GM12878 (cell line): Measurements from ENCODE around the gene KCNMB2. TPM values are rescaled to one million over a fixed set of nuclear protein-coding genes. Genes with fewer than 3 reads are reported as not detected.

ENCODE experiments used
- ATAC-seq: fragments of 200-7000 bp; cut with Tn5 transposase; 3 replicates; pipeline ENCODE4 v1.9.1; 2020; ENCODE audit warnings: mild to moderate bottlenecking, moderate library complexity
- BruUV-seq: library from RNA; stranded (reverse); fragments of 400-500 nt; replicated peaks from 2 replicates; lab custom pipeline; 2021; lab: Mats Ljungman, UMichigan
- CTCF ChIA-PET: fragments of 300-600 bp; sonication (Branson Sonifier 250); formaldehyde crosslinking; extraction: SDS; loops from one replicate; lab custom pipeline; 2021; ENCODE audit warnings: inconsistent platforms; lab: Yijun Ruan, JAX
- POLR2A ChIA-PET: fragments of 350-600 bp; formaldehyde crosslinking; extraction: SDS; loops from one replicate; lab custom pipeline; 2021; ENCODE audit warnings: inconsistent platforms; lab: Charles Lee
- RAD21 ChIA-PET: fragments of 300-600 bp; sonication (Branson Sonifier 250); formaldehyde crosslinking; loops from one replicate; lab custom pipeline; 2023; ENCODE audit warnings: antibody characterized with exemption; ENCODE audit not compliant: unreplicated experiment; lab: Charles Lee
- SMC1A ChIA-PET: fragments of 300-600 bp; sonication (Branson Sonifier 250); formaldehyde crosslinking; loops from one replicate; lab custom pipeline; 2023; ENCODE audit not compliant: unreplicated experiment, uncharacterized antibody; lab: Charles Lee
- DNase-seq: peaks from one replicate; pipeline ENCODE4 v3.0.0-alpha.2; 2011; ENCODE audit warnings: low read depth, low spot score
- FAIRE-seq: peaks from 3 replicates; lab custom pipeline; 2011; peaks lifted over from hg19 to GRCh38; lab: Jason Lieb, UNC
- H2AFZ ChIP-seq: 2 replicates; pipeline ENCODE4 v1.6.0; 2011; ENCODE audit warnings: low read depth, low read length, control low read depth; ENCODE audit not compliant: control insufficient read depth
- H3K27ac ChIP-seq: 2 replicates; pipeline ENCODE4 v1.5.1; 2011; ENCODE audit warnings: control low read depth; ENCODE audit not compliant: control insufficient read depth, insufficient read depth
- H3K27me3 ChIP-seq, 2 experiments: replicated peaks in 1 of 2; 2 replicates each; pipeline versions ENCODE4 v1.6.0 to v1.6.1; 2011; ENCODE audit warnings: low read length in 1 of 2; ENCODE audit not compliant: control insufficient read depth in 2 of 2, insufficient read depth in 2 of 2
- H3K36me3 ChIP-seq, 2 experiments: 2 replicates each; pipeline ENCODE4 v1.5.1; 2011; ENCODE audit warnings: low read length in 1 of 2; ENCODE audit not compliant: control insufficient read depth in 2 of 2, insufficient read depth in 2 of 2
- H3K4me1 ChIP-seq: 2 replicates; pipeline ENCODE4 v1.6.1; 2011; ENCODE audit warnings: mild to moderate bottlenecking, low read length, moderate library complexity, mixed read lengths; ENCODE audit not compliant: control insufficient read depth, insufficient read depth
- H3K4me2 ChIP-seq: 2 replicates; pipeline ENCODE4 v1.6.0; 2011; ENCODE audit warnings: control low read depth; ENCODE audit not compliant: control insufficient read depth, insufficient read depth
- H3K4me3 ChIP-seq: fragments of 200-600 bp; sonication (generic); 2 replicates; pipeline ENCODE4 v1.5.1; 2016
- H3K79me2 ChIP-seq: 2 replicates; pipeline ENCODE4 v1.6.0; 2011; ENCODE audit warnings: low read length; ENCODE audit not compliant: control insufficient read depth, insufficient read depth
- H3K9ac ChIP-seq: 2 replicates; pipeline ENCODE4 v1.8.0; 2011; ENCODE audit warnings: low read length, control low read depth, mixed read lengths; ENCODE audit not compliant: control insufficient read depth, insufficient read depth
- H3K9me3 ChIP-seq: replicated peaks from 3 replicates; pipeline ENCODE4 v1.5.1; 2011; ENCODE audit warnings: mild to moderate bottlenecking, low read length; ENCODE audit not compliant: control insufficient read depth, insufficient read depth
- H4K20me1 ChIP-seq: 2 replicates; pipeline ENCODE4 v1.6.0; 2011; ENCODE audit not compliant: control insufficient read depth, insufficient read depth
- CREM ChIP-seq: IDR thresholded peaks from 2 replicates; pipeline ENCODE4 v1.6.1; 2014; ENCODE audit warnings: antibody characterized with exemption, low read depth
- E2F8 ChIP-seq: fragments of 450-650 bp; IDR thresholded peaks from 2 replicates; pipeline ENCODE4 v1.6.1; 2018; ENCODE audit warnings: mild to moderate bottlenecking, low read depth, moderate library complexity; ENCODE audit not compliant: partially characterized antibody
- EED ChIP-seq: sonication (generic); IDR thresholded peaks from 2 replicates; pipeline ENCODE4 v1.6.1; 2016; ENCODE audit warnings: antibody characterized with exemption, low read depth
- FOS ChIP-seq: IDR thresholded peaks from 3 replicates; pipeline ENCODE4 v1.6.1; 2011; ENCODE audit warnings: borderline replicate concordance; ENCODE audit not compliant: insufficient read length; ENCODE audit errors: extremely low read depth
- KDM1A ChIP-seq: fragments of 200-600 bp; sonication (generic); IDR thresholded peaks from 2 replicates; pipeline ENCODE4 v1.6.1; 2016; ENCODE audit warnings: borderline replicate concordance
- NFIC ChIP-seq: IDR thresholded peaks from 2 replicates; pipeline ENCODE4 v1.6.1; 2012; ENCODE audit warnings: low read depth, mild to moderate bottlenecking, inconsistent platforms, low read length, moderate library complexity
- NR2F1 ChIP-seq: fragments of 450-650 bp; conservative IDR thresholded peaks from 2 replicates; pipeline ENCODE4 v1.6.1; 2017; ENCODE audit warnings: mild to moderate bottlenecking
- RUNX3 ChIP-seq: IDR thresholded peaks from 2 replicates; pipeline ENCODE4 v1.6.1; 2012; ENCODE audit warnings: low read length, inconsistent platforms
- SMC3 ChIP-seq: IDR thresholded peaks from 2 replicates; pipeline ENCODE4 v1.6.1; 2011; ENCODE audit warnings: low read length, improper control_type of control experiment, borderline replicate concordance
- SP1 ChIP-seq: IDR thresholded peaks from one replicate; pipeline ENCODE4 v1.6.1; 2011; ENCODE audit warnings: low read depth, low read length
- ZBTB40 ChIP-seq: fragments of 450-650 bp; IDR thresholded peaks from 2 replicates; pipeline ENCODE4 v1.6.1; 2016; ENCODE audit warnings: mild to moderate bottlenecking, moderate library complexity, borderline replicate concordance
- WGBS: methylation state at CpG from one replicate; pipeline ENCODE4 v1.1.6; 2016; ENCODE audit warnings: low lambda C conversion rate; ENCODE audit not compliant: insufficient replicate concordance, insufficient coverage; ENCODE audit errors: missing lambda C conversion rate; 5-methylcytosine and 5-hydroxymethylcytosine counted together
- in situ Hi-C: fragments of 300-500 bp; cut with MboI; formaldehyde crosslinking; loops from 9 replicates; pipeline ENCODE4 v1.14.3; 2018; ENCODE audit warnings: mixed read lengths
- intact Hi-C: fragments of 100-400 bp; cut with micrococcal nuclease; formaldehyde crosslinking; loops from one replicate; pipeline ENCODE4 v1.14.2; 2022; ENCODE audit not compliant: unreplicated experiment
- polyA plus RNA-seq, 11 experiments: library from polyadenylated mRNA; depleted of rRNA in 4 of 11; unstranded in 6 of 11; stranded (reverse) in 5 of 11; fragments of >200 nt; fragmentation: Nextera tagmentation in 4 of 11; fragmentation: Illumina TruSeq in 1 of 11; extraction: Ambion mirVana in 4 of 11; extraction: Trizol in 1 of 11; gene quantifications; 1 replicate in 1 of 11; 2 replicates in 10 of 11; pipeline versions ENCODE4 v1.2.1 to v1.2.3, GENCODE V29; 2011 to 2016; ENCODE audit warnings: inconsistent platforms in 2 of 11, missing spikeins in 2 of 11, low read depth in 1 of 11
- total RNA-seq, 4 experiments: library from RNA; depleted of rRNA in 3 of 4; stranded (reverse); fragments of >200 nt in 3 of 4; fragmentation: Illumina TruSeq in 1 of 4; extraction: Trizol in 1 of 4; gene quantifications; 2 replicates each; pipeline versions ENCODE4 v1.2.1 to v1.2.3, GENCODE V29; 2013 to 2021

The KCNMB2 gene
- total and polyA plus RNA-seq, 10 of the 15 experiments (the other 5 are each of a cell fraction or from before 2014, with no cell fraction given) = 0.22 to 18.8 (median 11.0) TPM

GRCh38 chr3:178699810-178700209 lies 163.6 kb downstream of the KCNMB2 start:
- DNase-seq (no peak), ATAC-seq (no peak), FAIRE-seq (no peak)
- Histone ChIP-seq H3K27me3 (no peaks in the 10 kb centered on the region), H3K27ac (no peak overlapping the region), H4K20me1 (no peaks in the 10 kb centered on the region), H3K4me3 (no peak overlapping the region), H3K4me1 (no peaks in the 10 kb centered on the region), H3K4me2 (no peak overlapping the region), H2AFZ (no peak overlapping the region), H3K9me3 (peaks cover 11% of the 10 kb centered on the region; the same call in 2 of the 3 replicates), H3K9ac (no peak overlapping the region), H3K79me2 (no peaks in the 10 kb centered on the region), H3K36me3 (no peaks in the 10 kb centered on the region; a peak in 1 of 4 replicates)
- SMC1A ChIA-PET = interaction anchor here (1.4 kb wide), 1 partner anchor 265 kb away, joined by 4 read pairs; no protein-coding TSS in a partner anchor
- no peak for TF ChIP-seq KDM1A
- peak; percentile 35; the same call in 1 of the 2 replicates for TF ChIP-seq NFIC
- TF ChIP-seq E2F8 = no peak
- TF ChIP-seq EED = 0 out of 2 replicates have a peak, but pooled peaks have one; percentile 39
- no peak for TF ChIP-seq SP1
- TF ChIP-seq ZBTB40 = no peak
- TF ChIP-seq FOS = no peak
- no peak for TF ChIP-seq SMC3
- TF ChIP-seq CREM = no peak
- no peak for TF ChIP-seq NR2F1
- TF ChIP-seq RUNX3 = peak; percentile 78
- in situ Hi-C loops = no loop called here
- intact Hi-C loops = no loop called here
- no TSS peak for BruUV-seq
- RAD21 ChIA-PET = interaction anchor here (0.7 kb wide), 1 partner anchor 11 kb away, joined by 3 read pairs; no protein-coding TSS in a partner anchor
- WGBS = 16% methylated on average over 3 of the region's 3 CpGs
- POLR2A ChIA-PET = interaction anchor here (0.5 kb wide), 1 partner anchor 392 kb away, joined by 5 read pairs; no protein-coding TSS in a partner anchor
- CTCF ChIA-PET = interaction anchor here (1.3 kb wide), 1 partner anchor 14 kb away, joined by 3 read pairs; no protein-coding TSS in a partner anchor
